B cell (primary cell): ENCODE data around the gene FAM20C. TPM values are rescaled to one million over a fixed set of nuclear protein-coding genes. Genes with fewer than 3 reads are reported as not detected.

Source experiments
- ATAC-seq: fragments of 200-7000 bp; cut with Tn5 transposase; one replicate; pipeline ENCODE4 v1.10.0; 2021; ENCODE audit warnings: low read depth, mild to moderate bottlenecking, moderate number of reproducible peaks, moderate library complexity
- CTCF ChIA-PET: fragments of 350-600 bp; sonication (Branson Sonifier 250); formaldehyde crosslinking; loops from one replicate; lab custom pipeline; 2021; ENCODE audit warnings: antibody characterized with exemption, inconsistent platforms; lab: Charles Lee
- POLR2A ChIA-PET: fragments of 350-600 bp; sonication (Branson Sonifier 250); formaldehyde crosslinking; loops from one replicate; lab custom pipeline; 2021; ENCODE audit warnings: antibody characterized with exemption; lab: Charles Lee
- DNase-seq: peaks from one replicate; pipeline ENCODE4 v3.0.0; 2013
- H2AFZ ChIP-seq: 2 replicates; pipeline ENCODE4 v1.6.1; 2012; ENCODE audit warnings: mild to moderate bottlenecking, low read depth, low read length; ENCODE audit not compliant: insufficient read depth, poor library complexity, severe bottlenecking
- H3K27ac ChIP-seq, 2 donors: 1 replicate in 1 of 2; 2 replicates in 1 of 2; pipeline ENCODE4 v1.5.1; 2012 to 2013; ENCODE audit warnings: low read length in 2 of 2, mild to moderate bottlenecking in 2 of 2, moderate library complexity in 1 of 2
- H3K27me3 ChIP-seq, 4 experiments: fragments of 200-600 bp in 1 of 4; sonication (generic) in 1 of 4; replicated peaks in 1 of 4; 1 replicate in 2 of 4; 2 replicates in 2 of 4; pipeline versions ENCODE4 v1.6.1 to v1.7.0; 2013 to 2016; ENCODE audit warnings: low read length in 3 of 4, mild to moderate bottlenecking in 2 of 4, mixed read lengths in 1 of 4, moderate library complexity in 1 of 4; ENCODE audit not compliant: insufficient read depth in 4 of 4, control insufficient read depth in 3 of 4; ENCODE audit errors: control extremely low read depth in 1 of 4
- H3K36me3 ChIP-seq, 2 experiments: replicated peaks in 1 of 2; 1 replicate in 1 of 2; 2 replicates in 1 of 2; pipeline versions ENCODE4 v1.6.1 to v1.7.1; 2013; ENCODE audit warnings: low read length in 1 of 2; ENCODE audit not compliant: insufficient read depth in 2 of 2, control insufficient read depth in 1 of 2; ENCODE audit errors: control extremely low read depth in 1 of 2, extremely low read depth in 1 of 2
- H3K4me1 ChIP-seq, 2 donors: fragments of 200-600 bp in 1 of 2; sonication (generic) in 1 of 2; 1 replicate in 1 of 2; 2 replicates in 1 of 2; pipeline versions ENCODE4 v1.5.1 to v1.6.1; 2013 to 2017; ENCODE audit warnings: low read length in 2 of 2; ENCODE audit not compliant: control insufficient read depth in 2 of 2, insufficient read depth in 2 of 2
- H3K4me2 ChIP-seq: replicated peaks from 2 replicates; pipeline ENCODE3; 2012; ENCODE audit warnings: mild to moderate bottlenecking, low read depth, low read length; ENCODE audit not compliant: poor library complexity, severe bottlenecking
- H3K4me3 ChIP-seq, 5 experiments: fragments of 200-600 bp in 1 of 5; sonication (generic) in 1 of 5; 1 replicate in 3 of 5; 2 replicates in 2 of 5; pipeline versions ENCODE4 v1.5.1 to v1.7.0; 2011 to 2016; ENCODE audit warnings: low read length in 4 of 5, mild to moderate bottlenecking in 4 of 5, low read depth in 2 of 5, control low read depth in 1 of 5, moderate library complexity in 1 of 5; ENCODE audit not compliant: insufficient read depth in 1 of 5; ENCODE audit errors: control extremely low read depth in 1 of 5, extremely low read depth in 1 of 5
- H3K79me2 ChIP-seq: fragments of 200-600 bp; sonication (generic); one replicate; pipeline ENCODE4 v1.6.0; 2016; ENCODE audit warnings: low read length; ENCODE audit not compliant: control insufficient read depth, insufficient read depth
- H3K9ac ChIP-seq: fragments of 200-600 bp; sonication (generic); 2 replicates; pipeline ENCODE4 v1.6.1; 2017; ENCODE audit warnings: mild to moderate bottlenecking, low read length, moderate library complexity
- H3K9me3 ChIP-seq, 3 donors: one replicate each; pipeline versions ENCODE4 v1.6.1 to v1.7.1; 2013; ENCODE audit warnings: low read length in 2 of 3; ENCODE audit not compliant: control insufficient read depth in 2 of 3, insufficient read depth in 1 of 3; ENCODE audit errors: control extremely low read depth in 1 of 3
- H4K20me1 ChIP-seq: 2 replicates; pipeline ENCODE4 v1.6.0; 2012; ENCODE audit warnings: mild to moderate bottlenecking, low read length; ENCODE audit not compliant: insufficient read depth, control insufficient read depth, poor library complexity, severe bottlenecking
- H3K27ac Mint-ChIP-seq: one replicate; pipeline ENCODE4 v1.8.0; 2021; ENCODE audit warnings: mixed read lengths
- H3K27me3 Mint-ChIP-seq: one replicate; pipeline ENCODE4 v1.8.0; 2021; ENCODE audit warnings: mixed read lengths
- H3K4me1 Mint-ChIP-seq: one replicate; pipeline ENCODE4 v1.8.0; 2021; ENCODE audit warnings: mixed read lengths
- H3K4me3 Mint-ChIP-seq: one replicate; pipeline ENCODE4 v1.8.0; 2021; ENCODE audit warnings: mixed read lengths
- H3K9me3 Mint-ChIP-seq: one replicate; pipeline ENCODE4 v1.8.0; 2022; ENCODE audit warnings: mixed read lengths; ENCODE audit not compliant: insufficient read depth
- EZH2 ChIP-seq: IDR thresholded peaks from 2 replicates; pipeline ENCODE4 v1.6.1; 2012; ENCODE audit warnings: borderline replicate concordance, low read depth, mild to moderate bottlenecking, moderate library complexity, low read length; ENCODE audit not compliant: insufficient read depth, poor library complexity, severe bottlenecking
- WGBS: methylation state at CpG from one replicate; pipeline ENCODE4 v1.1.5; 2013; ENCODE audit warnings: missing lambda C conversion rate; ENCODE audit not compliant: insufficient coverage; 5-methylcytosine and 5-hydroxymethylcytosine counted together
- intact Hi-C: fragments of 100-400 bp; cut with micrococcal nuclease; formaldehyde crosslinking; loops from one replicate; pipeline ENCODE4 v1.10.0; 2022
- polyA plus RNA-seq: library from polyadenylated mRNA; depleted of rRNA; stranded (reverse); fragments of >200 nt; gene quantifications from 2 replicates; pipeline ENCODE4 v1.2.3, GENCODE V29; 2012
- total RNA-seq, 2 donors: library from RNA; stranded (reverse); fragments of 120-200 nt in 1 of 2; gene quantifications; 1 replicate in 1 of 2; 2 replicates in 1 of 2; pipeline versions ENCODE4 v1.2.3 to v1.2.4, GENCODE V29; 2013 to 2022
- TF ChIP-seq, protein P1 (sequence below): fragments of 200-600 bp; IDR thresholded peaks from one replicate; pipeline ENCODE4 v1.8.0; 2022; ENCODE audit warnings: antibody characterized with exemption, mild to moderate bottlenecking

The FAM20C gene
- total and polyA plus RNA-seq, 2 donors (not counting 1 experiment from before 2014, with no cell fraction given), result 0.54 to 0.81 TPM

DNA sequence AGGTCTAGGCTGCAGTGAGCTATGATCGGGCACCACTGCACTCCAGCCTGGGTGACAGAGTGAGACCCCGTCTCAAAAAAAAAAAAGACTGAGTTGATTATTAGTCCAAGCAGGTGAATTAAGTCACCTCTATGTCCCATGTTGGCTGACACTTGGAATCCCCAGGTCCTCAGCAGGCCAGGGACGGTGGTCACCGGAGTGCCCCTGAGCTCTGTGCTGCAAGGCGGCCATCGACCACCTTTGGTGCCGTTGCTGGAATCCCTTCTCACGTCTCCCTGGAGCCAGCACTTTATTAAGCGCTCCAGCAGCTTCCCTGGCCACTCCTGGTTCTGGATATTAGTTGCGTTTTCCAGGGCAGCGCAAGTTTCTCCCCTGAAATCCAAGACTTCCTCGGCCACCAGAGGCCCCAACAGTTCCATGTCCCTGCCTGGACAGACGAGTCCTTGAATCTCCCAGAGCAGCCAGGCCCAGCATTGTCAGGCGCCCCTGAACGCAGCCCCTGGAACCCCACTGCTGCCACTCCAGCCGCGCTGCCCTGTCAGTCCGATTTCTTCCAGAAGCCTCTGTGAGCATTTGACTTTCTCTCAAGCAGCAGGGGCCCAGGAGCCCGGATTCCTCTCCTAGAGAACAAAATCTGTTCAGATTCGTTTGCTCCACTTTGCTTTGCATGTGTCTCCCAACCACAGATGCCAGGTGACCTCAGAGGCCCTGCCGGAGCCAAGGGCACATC is 59.2 kb downstream of the FAM20C start:
- Histone ChIP-seq H3K4me3 (no peak overlapping the region), H2AFZ (no peak overlapping the region), H4K20me1 (no peaks in the 10 kb centered on the region), H3K9me3 (peaks cover 0 to 8% (median 0%) of the 10 kb centered on the region in 3 donors), H3K36me3 (no peaks in the 10 kb centered on the region), H3K27ac (no peak overlapping the region), H3K9ac (no peak overlapping the region), H3K4me2 (no peak overlapping the region), H3K4me1 (no peaks in the 10 kb centered on the region), H3K27me3 (no peaks in the 10 kb centered on the region), H3K79me2 (no peaks in the 10 kb centered on the region)
- 90% methylated on average over 21 of the region's 21 CpGs for WGBS
- no peak overlapping the region for H3K27ac Mint-ChIP-seq
- H3K27me3 Mint-ChIP-seq, result no peaks in the 10 kb centered on the region
- no peaks in the 10 kb centered on the region for H3K4me1 Mint-ChIP-seq
- ChIA-PET POLR2A (no interaction called here), CTCF (no interaction called here)
- intact Hi-C loops, result no loop called here
- no peak overlapping the region for H3K4me3 Mint-ChIP-seq
- no peak for DNase-seq
- TF ChIP-seq, protein P1, sequence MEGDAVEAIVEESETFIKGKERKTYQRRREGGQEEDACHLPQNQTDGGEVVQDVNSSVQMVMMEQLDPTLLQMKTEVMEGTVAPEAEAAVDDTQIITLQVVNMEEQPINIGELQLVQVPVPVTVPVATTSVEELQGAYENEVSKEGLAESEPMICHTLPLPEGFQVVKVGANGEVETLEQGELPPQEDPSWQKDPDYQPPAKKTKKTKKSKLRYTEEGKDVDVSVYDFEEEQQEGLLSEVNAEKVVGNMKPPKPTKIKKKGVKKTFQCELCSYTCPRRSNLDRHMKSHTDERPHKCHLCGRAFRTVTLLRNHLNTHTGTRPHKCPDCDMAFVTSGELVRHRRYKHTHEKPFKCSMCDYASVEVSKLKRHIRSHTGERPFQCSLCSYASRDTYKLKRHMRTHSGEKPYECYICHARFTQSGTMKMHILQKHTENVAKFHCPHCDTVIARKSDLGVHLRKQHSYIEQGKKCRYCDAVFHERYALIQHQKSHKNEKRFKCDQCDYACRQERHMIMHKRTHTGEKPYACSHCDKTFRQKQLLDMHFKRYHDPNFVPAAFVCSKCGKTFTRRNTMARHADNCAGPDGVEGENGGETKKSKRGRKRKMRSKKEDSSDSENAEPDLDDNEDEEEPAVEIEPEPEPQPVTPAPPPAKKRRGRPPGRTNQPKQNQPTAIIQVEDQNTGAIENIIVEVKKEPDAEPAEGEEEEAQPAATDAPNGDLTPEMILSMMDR, result no peak
- TF ChIP-seq EZH2, result no peak
- no peak for ATAC-seq
- no peaks in the 10 kb centered on the region for H3K9me3 Mint-ChIP-seq

DNA sequence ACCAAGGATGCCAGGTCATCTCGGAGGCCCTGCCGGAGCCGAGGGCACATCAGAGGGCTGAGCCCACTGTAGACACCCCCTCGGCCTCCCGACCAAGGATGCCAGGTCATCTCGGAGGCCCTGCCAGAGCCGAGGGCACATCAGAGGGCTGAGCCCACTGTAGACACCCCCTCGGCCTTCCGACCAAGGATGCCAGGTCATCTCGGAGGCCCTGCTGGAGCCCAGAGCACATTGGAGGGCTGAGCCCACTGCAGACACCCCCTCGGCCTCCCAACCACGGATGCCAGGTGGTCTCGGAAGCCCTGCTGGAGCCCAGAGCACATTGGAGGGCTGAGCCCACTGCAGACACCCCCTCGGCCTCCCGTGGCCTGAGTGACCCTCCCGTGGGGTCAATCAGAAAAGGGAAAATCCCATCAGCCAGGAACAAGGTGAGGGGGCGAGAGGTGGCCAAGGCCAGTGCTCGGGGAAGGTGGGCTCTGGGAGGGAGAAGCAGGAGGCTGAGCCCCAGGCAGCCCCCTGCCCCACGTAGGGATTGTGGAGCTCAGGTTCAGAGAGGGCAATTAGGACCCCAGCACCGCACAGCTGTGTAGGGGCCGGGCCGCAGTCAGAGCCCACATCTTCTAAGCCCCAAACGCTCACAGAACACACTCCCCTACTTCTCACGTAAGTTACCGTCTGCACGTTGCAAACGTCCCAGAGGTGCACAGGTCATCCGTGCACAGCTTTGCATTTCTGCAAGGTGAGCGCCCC is 60.0 kb downstream of the FAM20C start:
- TF ChIP-seq, protein P1, result no peak
- no peak for TF ChIP-seq EZH2
- H3K4me3 Mint-ChIP-seq, result no peak overlapping the region
- H3K27ac Mint-ChIP-seq, result no peak overlapping the region
- Histone ChIP-seq H3K27ac (no peak overlapping the region), H3K36me3 (no peaks in the 10 kb centered on the region), H4K20me1 (no peaks in the 10 kb centered on the region), H3K27me3 (no peaks in the 10 kb centered on the region), H3K4me3 (no peak overlapping the region), H3K9me3 (peaks cover 0 to 8% (median 0%) of the 10 kb centered on the region in 3 donors), H3K4me1 (no peaks in the 10 kb centered on the region), H2AFZ (no peak overlapping the region), H3K9ac (no peak overlapping the region), H3K79me2 (no peaks in the 10 kb centered on the region), H3K4me2 (no peak overlapping the region)
- POLR2A ChIA-PET, result no interaction called here
- WGBS, result 88% methylated on average over 29 of the region's 29 CpGs
- H3K9me3 Mint-ChIP-seq, result no peaks in the 10 kb centered on the region
- CTCF ChIA-PET, result no interaction called here
- no peaks in the 10 kb centered on the region for H3K27me3 Mint-ChIP-seq
- H3K4me1 Mint-ChIP-seq, result no peaks in the 10 kb centered on the region
- DNase-seq (no peak), ATAC-seq (no peak)
- intact Hi-C loops, result no loop called here
